Mesothelial cell of epicardium (in vitro differentiated cells): Measurements from ENCODE around the gene ABHD15. TPM values are rescaled to one million over a fixed set of nuclear protein-coding genes. Genes with fewer than 3 reads are reported as not detected.

Experiments
- DNase-seq, 2 experiments: peaks; one replicate each; pipeline ENCODE4 v3.0.0; 2021; ENCODE audit warnings: low spot score in 2 of 2; ENCODE audit not compliant: unreplicated experiment in 2 of 2
- H3K27ac Mint-ChIP-seq: 2 replicates; pipeline ENCODE4 v1.8.0; 2021; ENCODE audit warnings: mixed read lengths
- H3K27me3 Mint-ChIP-seq: 2 replicates; pipeline ENCODE4 v1.8.0; 2021; ENCODE audit warnings: low read depth, mixed read lengths
- H3K36me3 Mint-ChIP-seq: 2 replicates; pipeline ENCODE4 v1.8.0; 2021; ENCODE audit warnings: mixed read lengths
- H3K4me1 Mint-ChIP-seq: 2 replicates; pipeline ENCODE4 v1.8.0; 2021; ENCODE audit warnings: mixed read lengths
- H3K4me3 Mint-ChIP-seq: 2 replicates; pipeline ENCODE4 v1.8.0; 2021; ENCODE audit warnings: mild to moderate bottlenecking, moderate library complexity, mixed read lengths
- H3K9me3 Mint-ChIP-seq: 2 replicates; pipeline ENCODE4 v1.8.0; 2021; ENCODE audit warnings: mixed read lengths
- CTCF ChIP-seq: fragments of 200-600 bp; sonication (generic); IDR thresholded peaks from one replicate; pipeline ENCODE4 v1.5.0; 2021; ENCODE audit warnings: antibody characterized with exemption; ENCODE audit not compliant: unreplicated experiment
- total RNA-seq: library from RNA; stranded (reverse); gene quantifications from 3 replicates; pipeline ENCODE4 v1.2.1, GENCODE V29; 2021

ABHD15 gene
- total RNA-seq, 1 donor from 2014 or later = 6.1 TPM

- Mint-ChIP-seq H3K27ac (no peak overlapping the region), H3K4me3 (no peak overlapping the region), H3K36me3 (peaks cover 11% of the 10 kb centered on the region)
These were observed 9.6 kb upstream of the ABHD15 start for GRCh38 chr17:29576214-29577000.

GRCh38 chr17:29575511-29576213, 8.8 kb upstream of the ABHD15 start:
- no peaks in the 10 kb centered on the region for H3K9me3 Mint-ChIP-seq
- peaks cover 11% of the 10 kb centered on the region for H3K4me1 Mint-ChIP-seq
- H3K27me3 Mint-ChIP-seq = no peaks in the 10 kb centered on the region
- H3K36me3 Mint-ChIP-seq = peaks cover 12% of the 10 kb centered on the region
- TF ChIP-seq CTCF = no peak
- peak in 1 of 2 experiments; percentile 11 for DNase-seq
- no peak overlapping the region for H3K27ac Mint-ChIP-seq
- no peak overlapping the region for H3K4me3 Mint-ChIP-seq

More at GRCh38 chr17:29576214-29577000, 9.6 kb upstream of the ABHD15 start:
- DNase-seq = no peak
- no peaks in the 10 kb centered on the region for H3K27me3 Mint-ChIP-seq
- no peak for TF ChIP-seq CTCF
- H3K9me3 Mint-ChIP-seq = no peaks in the 10 kb centered on the region
- H3K4me1 Mint-ChIP-seq = peaks cover 8% of the 10 kb centered on the region

GRCh38 chr17:29574732-29575510, 8.1 kb upstream of the ABHD15 start:
- no peak overlapping the region for H3K27ac Mint-ChIP-seq
- no peak overlapping the region for H3K4me3 Mint-ChIP-seq
- DNase-seq = peak in 1 of 2 experiments; percentile 18
- no peak for TF ChIP-seq CTCF
- H3K4me1 Mint-ChIP-seq = peaks cover 12% of the 10 kb centered on the region
- peaks cover 6% of the 10 kb centered on the region for H3K36me3 Mint-ChIP-seq
- H3K27me3 Mint-ChIP-seq = no peaks in the 10 kb centered on the region
- H3K9me3 Mint-ChIP-seq = no peaks in the 10 kb centered on the region

GRCh38 chr17:29573871-29574731, 7.3 kb upstream of the ABHD15 start:
- Mint-ChIP-seq H3K36me3 (peaks cover 5% of the 10 kb centered on the region), H3K9me3 (no peaks in the 10 kb centered on the region), H3K27me3 (no peaks in the 10 kb centered on the region), H3K27ac (no peak overlapping the region), H3K4me1 (peaks cover 18% of the 10 kb centered on the region), H3K4me3 (no peak overlapping the region)
- DNase-seq = no peak
- TF ChIP-seq CTCF = no peak

GRCh38 chr17:29573558-29573869, 6.7 kb upstream of the ABHD15 start:
- DNase-seq = peak in 1 of 2 experiments; percentile 18
- no peak overlapping the region for H3K4me3 Mint-ChIP-seq
- peaks cover 5% of the 10 kb centered on the region for H3K36me3 Mint-ChIP-seq
- peak overlapping the region; percentile 21 for H3K27ac Mint-ChIP-seq
- TF ChIP-seq CTCF = no peak
- H3K9me3 Mint-ChIP-seq = no peaks in the 10 kb centered on the region
- peaks cover 19% of the 10 kb centered on the region for H3K4me1 Mint-ChIP-seq
- H3K27me3 Mint-ChIP-seq = no peaks in the 10 kb centered on the region
